GM12892 (cell line): ENCODE measurements around the gene SNX17.

Experiments
- POLR2A ChIP-seq: IDR thresholded peaks from 2 replicates; pipeline ENCODE4 v1.6.1; 2011; ENCODE audit warnings: low read depth, low read length, control low read depth
- POLR2AphosphoS5 ChIP-seq: IDR thresholded peaks from 2 replicates; pipeline ENCODE4 v1.6.1; 2011; ENCODE audit warnings: low read depth, low read length, control low read depth

DNA sequence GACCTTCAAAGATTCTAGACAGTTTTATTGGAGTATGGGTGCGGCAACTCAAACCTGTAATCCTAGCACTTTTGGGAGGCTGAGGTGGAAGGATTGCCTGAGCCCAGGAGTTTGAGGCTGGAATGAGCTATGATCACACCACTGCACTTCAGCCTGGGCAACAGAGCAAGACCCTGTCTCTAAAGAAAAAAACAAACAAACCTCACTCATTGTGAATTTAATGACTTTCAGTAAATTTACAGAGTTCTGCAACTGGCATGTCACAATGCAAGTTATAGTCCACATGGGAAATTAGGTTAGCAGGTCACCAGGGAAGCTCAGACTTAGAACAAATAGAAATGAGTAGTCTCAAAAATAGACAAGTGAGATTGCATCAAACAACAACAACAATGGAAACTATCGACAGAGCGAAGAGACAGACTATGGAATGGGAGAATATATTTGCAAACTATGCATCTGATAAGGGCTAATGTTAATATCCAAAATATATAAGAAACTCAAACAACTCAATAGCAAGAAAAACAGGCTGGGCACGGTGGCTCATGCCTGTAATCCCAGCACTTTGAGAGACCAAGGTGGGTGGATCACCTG, 51.3 kb downstream of the SNX17 start:
- TF ChIP-seq POLR2A (no peak), POLR2AphosphoS5 (no peak)
